GM18519 (cell line): Measurements from ENCODE around the gene MAP3K21.

Experiments
- ATAC-seq: cut with Tn5 transposase; IDR thresholded peaks from one replicate; pipeline ENCODE4 v1.9.1; 2021; ENCODE audit warnings: mild to moderate bottlenecking, moderate library complexity; ENCODE audit not compliant: unreplicated experiment, low FRiP score

The MAP3K21 gene

DNA sequence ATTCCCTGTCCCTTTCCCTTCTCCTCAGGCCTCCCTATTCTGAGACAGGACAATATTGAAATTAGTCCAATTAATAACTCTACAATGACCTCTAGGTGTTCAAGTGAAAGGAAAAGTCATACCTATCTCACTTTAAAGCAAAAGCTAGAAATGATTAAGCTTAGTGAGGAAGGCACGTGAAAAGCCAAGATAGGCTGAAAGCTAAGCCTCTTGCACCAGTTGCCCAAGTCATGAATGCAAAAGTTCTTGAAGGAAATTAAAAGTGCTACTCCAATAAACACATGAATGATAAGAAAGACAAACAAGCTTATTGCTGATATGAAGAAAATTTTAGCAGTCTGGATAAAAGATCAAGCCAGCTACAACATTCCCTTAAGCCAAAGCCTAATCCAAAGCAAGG, 3.8 kb upstream of the MAP3K21 start:
- ATAC-seq, result no peak

DNA sequence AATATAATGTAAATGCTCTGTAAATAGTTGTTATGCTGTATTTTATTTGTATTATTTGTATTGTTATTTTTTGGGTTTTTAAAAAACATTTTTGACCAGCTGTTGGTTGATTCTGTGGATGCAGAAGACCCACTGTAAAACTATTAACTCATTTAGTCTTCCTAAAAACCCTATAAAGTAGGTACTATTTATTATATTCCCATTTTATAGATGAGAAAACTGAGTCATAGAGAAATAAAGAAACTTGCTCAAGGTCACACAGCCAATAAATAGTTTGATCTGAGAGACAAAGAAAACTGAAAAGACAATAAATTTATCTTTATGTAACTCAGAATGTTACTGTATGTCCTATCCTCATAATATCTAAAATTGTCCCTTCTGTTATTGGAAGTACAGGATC, 1.2 kb upstream of the MAP3K21 start:
- no peak for ATAC-seq

DNA sequence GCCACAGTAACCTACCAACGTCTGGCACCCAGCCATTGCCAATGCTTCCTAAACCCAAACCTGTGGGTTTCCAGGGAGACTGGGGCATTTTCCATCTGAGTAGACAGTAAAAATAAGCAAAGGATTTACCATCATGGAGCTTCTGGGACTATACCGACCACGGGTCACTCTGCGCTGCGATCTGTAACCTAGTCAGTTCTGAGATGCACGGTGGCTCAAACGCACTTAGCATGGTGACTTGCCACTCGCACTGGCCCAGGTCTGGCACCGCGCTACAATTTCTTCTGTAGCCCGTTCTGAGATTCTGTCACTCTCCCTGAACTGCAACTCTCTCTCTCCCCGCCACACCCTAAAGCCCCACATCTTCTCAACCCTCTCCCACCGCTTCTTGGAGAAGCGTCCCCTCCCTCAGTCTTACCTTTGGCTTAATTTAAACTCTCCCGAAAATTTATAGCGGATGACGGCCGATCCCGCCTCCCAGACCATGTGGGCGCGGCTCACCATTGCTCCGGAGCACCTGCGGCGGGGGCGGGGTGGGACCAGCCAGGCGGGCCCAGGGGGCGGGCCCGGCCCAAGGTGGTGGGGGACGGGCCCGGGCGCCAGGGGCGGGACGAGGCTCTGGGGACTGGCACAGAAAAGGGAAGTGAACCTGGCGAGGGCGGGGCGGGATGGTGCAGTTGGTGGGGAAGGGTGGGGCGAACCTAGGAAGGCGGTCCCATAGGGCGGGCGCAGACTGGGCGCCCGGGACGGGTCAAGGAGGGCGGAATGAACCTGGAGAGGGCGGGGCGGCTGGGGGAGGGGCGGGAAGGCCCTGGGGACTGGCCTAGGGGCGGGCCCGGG, 493 bp upstream of the MAP3K21 start:
- ATAC-seq, result peak; percentile 51

DNA sequence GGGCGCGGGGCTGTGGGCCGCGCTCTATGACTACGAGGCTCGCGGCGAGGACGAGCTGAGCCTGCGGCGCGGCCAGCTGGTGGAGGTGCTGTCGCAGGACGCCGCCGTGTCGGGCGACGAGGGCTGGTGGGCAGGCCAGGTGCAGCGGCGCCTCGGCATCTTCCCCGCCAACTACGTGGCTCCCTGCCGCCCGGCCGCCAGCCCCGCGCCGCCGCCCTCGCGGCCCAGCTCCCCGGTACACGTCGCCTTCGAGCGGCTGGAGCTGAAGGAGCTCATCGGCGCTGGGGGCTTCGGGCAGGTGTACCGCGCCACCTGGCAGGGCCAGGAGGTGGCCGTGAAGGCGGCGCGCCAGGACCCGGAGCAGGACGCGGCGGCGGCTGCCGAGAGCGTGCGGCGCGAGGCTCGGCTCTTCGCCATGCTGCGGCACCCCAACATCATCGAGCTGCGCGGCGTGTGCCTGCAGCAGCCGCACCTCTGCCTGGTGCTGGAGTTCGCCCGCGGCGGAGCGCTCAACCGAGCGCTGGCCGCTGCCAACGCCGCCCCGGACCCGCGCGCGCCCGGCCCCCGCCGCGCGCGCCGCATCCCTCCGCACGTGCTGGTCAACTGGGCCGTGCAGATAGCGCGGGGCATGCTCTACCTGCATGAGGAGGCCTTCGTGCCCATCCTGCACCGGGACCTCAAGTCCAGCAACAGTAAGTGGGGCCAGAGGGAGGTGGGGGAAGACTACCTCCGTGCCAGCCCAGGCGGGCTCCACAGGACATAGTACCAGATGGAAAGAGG, 808 bp downstream of the MAP3K21 start:
- peak; percentile 13 for ATAC-seq

DNA sequence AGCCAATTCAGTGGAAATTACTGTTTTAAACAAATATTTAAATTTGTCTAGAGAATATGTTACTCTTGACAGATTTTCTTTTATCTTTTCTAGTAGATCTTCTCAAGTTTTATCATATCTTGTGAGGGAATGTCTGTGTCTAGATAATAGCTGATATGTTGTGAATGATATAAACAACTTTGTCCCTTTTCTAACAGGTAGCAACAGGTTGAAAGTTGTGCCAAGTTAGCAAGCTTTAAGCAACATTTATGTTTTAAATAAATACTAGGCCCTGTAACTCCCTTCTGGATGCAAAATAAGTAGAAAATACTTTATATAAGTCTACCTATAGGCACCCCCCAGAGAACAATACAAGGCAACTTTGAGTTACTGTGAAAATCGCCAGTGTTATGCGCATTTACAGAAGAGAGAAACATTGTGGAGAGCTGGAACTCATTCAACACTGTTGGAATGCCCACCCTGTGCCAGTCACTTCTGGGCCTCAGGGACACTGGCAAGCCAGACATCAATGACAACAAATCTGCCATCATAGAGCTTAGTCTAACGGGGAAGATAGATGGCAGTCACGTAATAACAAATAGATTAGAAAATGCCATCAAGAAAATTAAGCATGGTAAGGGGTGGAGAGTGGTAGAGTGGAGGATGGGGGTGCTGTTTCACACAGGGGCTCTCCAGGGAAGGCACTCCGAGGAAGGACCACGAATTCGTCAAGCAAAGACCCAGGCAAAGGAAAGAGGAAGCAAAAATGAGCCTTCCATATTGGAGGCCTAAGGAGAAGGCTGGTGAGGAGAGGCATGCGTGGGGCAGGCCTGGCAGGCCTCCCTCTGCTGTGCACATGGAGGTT, 4.4 kb downstream of the MAP3K21 start:
- no peak for ATAC-seq

DNA sequence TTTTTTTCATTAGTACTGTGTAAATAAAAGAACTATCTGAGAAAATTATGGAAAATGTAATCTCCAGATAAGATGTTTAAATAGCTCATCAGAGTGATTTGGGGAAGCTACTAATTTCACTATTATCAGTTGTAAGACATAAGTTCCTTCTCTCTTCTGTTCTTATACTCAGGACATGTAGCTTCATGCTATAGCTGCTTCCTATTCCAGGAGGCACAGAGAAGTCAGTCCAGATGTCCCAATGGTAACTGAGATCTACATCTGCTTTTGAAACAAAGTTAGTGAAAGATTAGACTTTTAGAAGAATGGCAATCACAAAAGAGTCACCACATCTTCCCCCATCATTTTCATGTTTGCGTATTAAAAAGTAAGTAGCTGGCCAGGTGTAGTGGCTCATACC, 5.6 kb downstream of the MAP3K21 start:
- no peak for ATAC-seq

DNA sequence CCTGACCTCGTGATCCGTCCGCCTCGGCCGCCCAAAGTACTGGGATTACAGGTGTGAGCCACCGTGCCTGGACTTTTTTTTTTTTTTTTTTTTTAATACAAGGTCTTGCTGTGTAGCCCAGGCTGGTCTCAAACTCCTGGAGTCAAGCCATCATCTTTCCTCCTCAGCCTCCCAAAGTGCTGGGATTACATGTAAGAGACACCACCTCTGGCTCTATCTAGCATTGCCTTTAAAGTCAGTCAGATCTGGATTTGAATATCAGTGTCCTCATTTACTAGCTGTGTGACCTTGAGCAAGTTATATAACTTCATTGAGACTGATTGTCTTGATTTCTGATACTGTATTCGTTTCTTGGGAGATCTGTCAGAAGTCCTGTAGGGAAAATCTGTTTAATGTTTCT, 6.6 kb downstream of the MAP3K21 start:
- no peak for ATAC-seq

DNA sequence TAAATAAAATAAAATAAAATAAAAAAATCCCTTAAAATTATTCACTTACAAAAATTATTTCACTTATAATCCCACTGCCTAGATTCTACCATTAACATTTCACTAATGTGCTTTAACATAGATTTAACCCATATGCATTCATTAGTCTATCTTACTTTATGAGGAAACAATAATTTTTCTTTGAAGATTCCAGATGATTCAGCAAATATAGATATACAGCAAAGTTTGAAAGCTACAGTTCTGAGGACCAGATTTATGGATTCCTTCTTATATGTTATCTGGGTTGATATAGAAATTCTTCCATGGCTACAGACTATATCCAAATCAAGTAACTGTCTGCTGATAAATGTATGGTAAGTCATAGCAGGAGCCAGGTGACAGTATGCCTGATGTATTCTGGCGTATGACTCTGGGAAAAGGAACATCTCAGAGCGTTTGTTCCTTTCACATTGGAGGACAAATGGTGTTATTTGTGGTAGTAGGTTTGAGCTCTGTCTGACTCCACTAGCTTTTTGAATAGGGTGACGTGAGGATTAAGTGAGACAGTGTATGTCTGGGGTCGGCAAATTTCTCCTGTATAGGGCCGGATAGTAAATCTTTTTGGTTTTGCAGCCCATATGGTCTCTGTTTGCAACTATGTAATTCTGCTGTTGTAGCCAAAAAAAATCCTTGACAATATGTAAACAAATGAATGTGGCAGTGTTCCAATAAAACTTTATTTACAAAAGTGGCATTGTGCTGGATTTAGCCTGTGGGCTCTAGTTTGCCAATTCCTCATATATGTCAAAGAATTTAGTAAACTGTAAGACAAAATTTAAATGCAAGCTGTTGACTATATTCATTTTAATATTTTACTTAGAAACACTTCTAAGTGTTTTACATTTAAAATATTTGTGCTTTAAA, 9.3 kb downstream of the MAP3K21 start:
- ATAC-seq, result no peak

DNA sequence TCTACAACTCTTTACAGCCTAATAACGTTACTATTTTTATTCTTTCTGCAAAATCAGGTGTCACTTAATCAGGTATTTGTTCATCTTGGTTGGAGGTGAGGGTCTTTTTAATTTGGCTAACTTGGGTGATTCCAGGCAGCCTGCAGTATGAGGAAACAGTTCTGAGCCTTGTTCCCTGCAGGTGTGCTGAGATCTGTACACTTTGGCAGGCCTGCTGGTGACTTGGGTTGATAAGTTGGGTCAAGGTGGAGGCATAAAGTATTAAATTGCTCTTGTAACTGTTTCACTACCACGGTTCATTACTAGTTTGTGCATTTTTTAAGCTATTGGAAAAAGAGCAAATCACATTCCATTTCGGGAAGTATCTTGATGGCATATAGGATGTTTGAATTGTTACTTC, 10.0 kb downstream of the MAP3K21 start:
- no peak for ATAC-seq

DNA sequence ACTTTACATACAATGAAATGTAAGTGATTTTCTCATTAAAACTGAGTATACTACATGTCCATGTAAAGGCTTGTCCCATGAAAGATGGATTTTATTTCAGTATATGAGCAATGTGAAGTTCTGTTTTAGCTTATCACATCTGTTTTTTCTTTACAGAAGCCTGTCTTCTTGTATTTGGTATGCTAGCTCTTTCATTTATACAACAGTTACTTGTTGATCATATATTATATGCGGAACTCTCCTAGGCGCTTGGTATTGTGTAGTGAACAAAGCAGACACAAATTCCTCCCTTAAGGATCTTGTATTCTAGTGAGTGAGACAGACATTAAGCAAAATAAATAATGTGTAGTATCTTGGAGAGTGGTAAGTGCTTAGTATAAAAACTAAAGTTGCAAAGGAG, 10.6 kb downstream of the MAP3K21 start:
- ATAC-seq, result no peak

DNA sequence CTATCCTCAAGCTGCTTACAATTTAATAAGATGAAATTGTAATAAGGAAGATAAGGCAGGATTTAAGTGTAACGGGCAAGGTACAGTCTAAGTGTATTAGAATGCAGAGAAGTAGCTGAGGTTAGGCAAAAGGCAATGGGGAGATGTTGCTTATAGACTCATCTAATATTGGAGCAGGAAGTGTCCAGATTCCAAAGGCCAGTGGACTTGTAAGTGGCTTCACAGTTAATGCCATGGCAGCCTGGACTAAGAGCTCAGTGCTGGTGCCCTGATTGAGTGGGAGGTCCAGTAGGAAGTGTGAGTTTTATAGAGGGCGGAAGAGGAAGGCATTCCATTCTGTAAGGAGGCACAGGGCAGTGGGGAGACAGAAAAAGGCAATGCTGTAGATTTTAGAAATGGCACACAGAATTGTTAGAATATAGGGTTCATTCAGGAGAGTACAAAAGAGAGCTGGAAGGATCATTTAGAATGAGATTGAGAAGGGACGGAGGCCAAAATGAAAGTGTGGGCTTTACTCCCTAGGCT, 12.6 kb downstream of the MAP3K21 start:
- no peak for ATAC-seq

DNA sequence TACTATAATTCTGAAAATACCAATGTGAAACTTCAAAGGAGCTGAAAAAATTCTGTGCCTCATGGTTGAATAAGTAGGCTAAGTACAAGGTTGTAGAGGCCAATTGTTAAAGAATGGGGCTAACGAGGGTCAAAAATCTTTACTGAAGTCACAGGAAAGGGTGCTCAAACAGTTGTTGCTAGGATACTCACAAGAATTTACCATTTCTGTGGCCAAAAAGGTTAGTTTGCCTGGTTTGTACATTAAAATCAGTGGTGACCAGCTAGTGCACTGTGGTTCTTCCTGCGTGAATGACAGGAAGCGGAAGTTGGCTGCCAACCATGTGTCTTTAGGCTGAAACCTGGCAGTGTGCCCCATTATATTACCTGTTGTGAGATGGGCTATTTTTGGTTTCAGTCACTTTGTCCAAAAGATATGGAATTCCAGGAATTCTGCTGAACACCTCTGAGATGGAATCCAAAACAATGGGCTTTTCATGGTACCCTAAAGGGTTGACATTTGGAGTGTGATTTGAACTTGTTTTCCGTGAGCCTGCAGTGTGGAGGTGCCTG, 13.5 kb downstream of the MAP3K21 start:
- ATAC-seq, result no peak

DNA sequence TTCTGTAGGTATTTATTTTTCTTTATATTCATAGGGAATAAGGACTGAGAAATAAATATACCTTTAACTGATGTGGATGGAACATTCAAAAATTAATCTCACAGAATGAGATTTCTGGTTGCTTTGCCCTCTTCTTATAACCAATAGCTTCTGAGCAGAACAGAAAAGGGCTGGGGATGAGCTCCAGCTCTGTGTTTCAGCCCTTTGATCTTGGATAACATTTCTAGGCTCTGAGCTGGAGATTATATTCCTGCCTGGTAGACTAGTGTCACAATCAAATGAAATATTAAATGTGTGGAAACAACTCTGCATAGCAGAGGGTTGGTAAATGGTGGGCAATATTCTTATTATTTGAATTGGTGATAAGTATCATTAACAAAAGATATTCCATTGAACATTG, 14.6 kb downstream of the MAP3K21 start:
- ATAC-seq, result no peak

DNA sequence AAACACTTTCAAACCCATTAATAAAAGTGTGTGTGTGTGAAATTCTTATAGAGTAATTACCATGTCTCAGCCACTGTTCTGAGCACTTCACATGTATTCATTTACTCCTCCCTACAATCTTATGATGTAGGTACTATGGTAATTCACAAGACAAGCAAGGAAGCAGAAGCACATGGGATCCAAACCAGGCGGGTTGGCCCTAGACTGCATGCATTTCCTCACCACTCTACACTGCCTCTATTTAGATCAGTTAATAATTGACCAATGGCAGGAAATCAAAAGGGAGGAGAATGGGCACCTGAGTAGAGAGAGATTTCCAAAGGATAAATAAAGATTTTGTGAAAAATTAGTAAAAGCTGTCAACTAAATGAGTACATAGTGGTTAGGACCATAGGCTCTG, 15.7 kb downstream of the MAP3K21 start:
- ATAC-seq, result no peak

DNA sequence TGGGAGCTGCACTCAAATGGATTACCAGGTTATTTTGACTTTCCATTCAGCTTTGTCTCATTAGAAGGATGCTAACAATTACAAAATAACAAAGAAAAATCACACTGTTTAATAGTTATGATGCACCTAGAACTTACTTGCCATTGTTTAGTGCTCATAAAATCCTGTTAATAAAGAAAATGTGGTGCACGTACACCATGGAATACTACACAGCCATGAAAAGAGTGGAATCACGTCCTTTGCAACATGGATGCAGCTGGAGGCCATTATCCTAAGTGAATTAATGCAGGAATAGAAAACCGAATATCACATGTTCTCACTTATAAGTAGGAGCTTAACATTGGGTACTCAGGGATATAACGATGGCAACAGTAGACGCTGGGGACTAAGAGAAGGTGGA, 19.8 kb downstream of the MAP3K21 start:
- no peak for ATAC-seq

DNA sequence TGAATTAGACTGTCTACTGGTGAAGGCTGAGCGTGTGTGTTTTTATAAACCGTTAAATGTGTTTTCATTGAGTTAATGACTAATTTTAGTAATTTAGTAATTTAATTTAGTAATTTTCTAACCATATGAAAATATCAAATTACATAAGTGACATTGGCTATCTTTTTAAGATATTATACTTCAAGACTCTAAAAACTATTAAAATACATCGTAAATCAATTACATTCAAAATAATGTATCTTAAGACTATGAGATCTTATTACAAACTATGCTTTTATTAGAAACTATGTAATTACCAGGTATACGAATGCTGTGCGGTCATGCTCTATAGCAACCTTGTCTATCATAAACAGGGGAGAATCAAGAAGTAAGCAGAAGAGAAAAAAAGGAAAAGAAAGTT, 21.6 kb downstream of the MAP3K21 start:
- no peak for ATAC-seq

DNA sequence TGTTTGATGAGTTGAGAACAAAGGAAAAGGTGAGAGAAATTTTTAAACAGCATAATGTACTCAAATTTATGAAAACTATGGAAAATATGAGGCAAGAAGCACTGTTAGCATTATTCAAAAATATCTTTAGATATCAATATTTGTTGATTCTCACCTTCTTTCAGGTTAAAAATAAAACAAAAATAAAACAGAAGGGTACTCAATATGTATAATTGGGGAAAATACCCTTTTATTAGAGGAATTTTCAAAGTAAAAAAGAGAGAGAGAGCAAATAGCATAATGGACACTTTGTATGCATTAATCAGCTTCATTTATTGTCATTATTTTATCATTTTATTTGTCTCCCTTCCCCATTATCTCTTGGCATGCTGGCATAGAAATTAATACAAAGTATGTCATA, 27.5 kb downstream of the MAP3K21 start:
- ATAC-seq, result no peak

DNA sequence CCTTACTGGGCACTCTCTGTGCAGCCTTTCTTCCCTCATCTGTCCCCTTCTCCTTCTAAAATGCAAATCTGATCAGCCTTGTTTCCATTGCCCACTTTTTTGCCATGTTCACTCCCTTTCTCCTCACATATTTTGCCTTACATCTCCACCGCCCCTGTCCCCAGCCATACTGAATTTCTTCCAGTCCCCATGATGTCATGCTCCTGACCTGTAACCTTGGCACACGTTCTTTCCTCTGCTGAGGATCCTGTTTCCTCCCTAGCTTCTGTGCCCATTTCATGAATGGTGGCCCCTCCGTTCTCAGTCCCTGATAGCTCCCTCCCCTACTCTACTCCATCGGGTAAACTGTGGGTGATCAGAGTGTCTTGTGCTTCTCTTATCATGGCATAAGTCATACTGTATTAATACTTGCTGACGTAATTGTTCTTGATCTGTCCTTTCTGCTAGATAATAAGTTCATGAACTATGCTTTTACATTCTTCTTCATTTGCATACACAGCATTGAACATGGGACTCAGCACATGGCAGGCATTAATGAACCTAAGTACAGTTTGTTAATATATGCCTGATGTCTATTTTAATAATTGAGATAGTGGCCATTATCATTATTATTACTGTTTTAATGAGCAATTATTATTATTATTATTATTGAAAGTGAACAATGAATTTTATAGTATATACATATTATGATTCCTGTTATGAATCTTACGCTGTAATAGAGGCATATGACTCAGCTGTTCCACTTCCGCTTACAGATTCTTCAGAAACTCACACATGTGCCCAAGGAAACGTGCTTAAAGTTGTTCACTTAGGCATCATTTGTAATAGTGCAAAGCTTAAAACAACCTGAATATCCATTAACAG, 28.5 kb downstream of the MAP3K21 start:
- peak; percentile 66 for ATAC-seq

DNA sequence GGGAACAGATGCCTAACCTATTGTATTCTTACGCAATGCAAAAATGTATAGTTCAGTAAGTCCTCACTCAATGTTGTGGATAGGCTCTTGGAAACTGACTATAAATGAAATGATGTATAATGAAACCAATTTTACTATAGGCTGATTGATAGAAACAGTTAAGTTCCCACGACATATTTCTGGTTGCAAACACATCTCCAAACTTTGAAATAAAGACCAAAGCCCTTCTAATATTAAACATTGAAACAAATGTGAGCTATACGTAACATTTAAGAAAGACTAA, 29.1 kb downstream of the MAP3K21 start:
- ATAC-seq, result no peak
